HG02588 (cell line): ENCODE measurements around the gene IL25.
"Not testable (repeated sequence)": the region's sequence is repeated elsewhere in the genome, so short reads cannot be mapped to it uniquely, and the experiment has no call there.

ENCODE experiments used
- ATAC-seq: cut with Tn5 transposase; IDR thresholded peaks from one replicate; pipeline ENCODE4 v1.9.1; 2021; ENCODE audit warnings: mild to moderate bottlenecking, moderate library complexity; ENCODE audit not compliant: unreplicated experiment

IL25 gene

GRCh38 chr14:23407516-23408306, 35.1 kb downstream of the IL25 start, which contains the start of gene MYH6:
Gene MYH6, minus strand, starts transcription at chr14:23408273. Its CDS starts 1,050 bp downstream, at chr14:23407223.
- ATAC-seq, result no peak

GRCh38 chr14:23408307-23408630, 35.7 kb downstream of the IL25 start:
- no peak for ATAC-seq

- no peak for ATAC-seq
Observed at GRCh38 chr14:23409475-23409874, 36.9 kb downstream of the IL25 start.

- ATAC-seq, result no peak
Observed at GRCh38 chr14:23409966-23410635, 37.5 kb downstream of the IL25 start.

GRCh38 chr14:23411563-23412525, 39.2 kb downstream of the IL25 start:
- no peak for ATAC-seq

- no peak for ATAC-seq
Observed at GRCh38 chr14:23413681-23414080, 41.1 kb downstream of the IL25 start.

- ATAC-seq, result no peak
Observed at GRCh38 chr14:23414254-23414653, 41.6 kb downstream of the IL25 start.

GRCh38 chr14:23414906-23415820, 42.6 kb downstream of the IL25 start:
- no peak for ATAC-seq

- ATAC-seq, result no peak
Observed at GRCh38 chr14:23415821-23416778, 43.5 kb downstream of the IL25 start.

- ATAC-seq, result no peak
Observed at GRCh38 chr14:23416801-23417200, 44.2 kb downstream of the IL25 start.

- not testable (repeated sequence) for ATAC-seq
Observed at GRCh38 chr14:23417269-23417668, 44.7 kb downstream of the IL25 start.

- no peak for ATAC-seq
Observed at GRCh38 chr14:23418021-23418420, 45.4 kb downstream of the IL25 start.

- not testable (repeated sequence) for ATAC-seq
Observed at GRCh38 chr14:23419646-23420045, 47.0 kb downstream of the IL25 start.

- ATAC-seq, result no peak
Observed at GRCh38 chr14:23421594-23421993, 49.0 kb downstream of the IL25 start.

GRCh38 chr14:23423657-23424056, 51.0 kb downstream of the IL25 start:
- no peak for ATAC-seq

- no peak for ATAC-seq
Observed at GRCh38 chr14:23425169-23425568, 52.6 kb downstream of the IL25 start.

GRCh38 chr14:23425798-23426197, 53.2 kb downstream of the IL25 start:
- ATAC-seq, result not testable (repeated sequence)
